PFSK-1 (cell line): Measurements from ENCODE around the gene PRKCG.

Source experiments
- POLR2AphosphoS5 ChIP-seq: IDR thresholded peaks from 2 replicates; pipeline ENCODE4 v1.6.1; 2012; ENCODE audit warnings: low read depth, mild to moderate bottlenecking, control low read depth, low read length, moderate library complexity
- SIN3A ChIP-seq: IDR thresholded peaks from 2 replicates; pipeline ENCODE4 v1.6.1; 2012; ENCODE audit warnings: mild to moderate bottlenecking, low read length, moderate library complexity, borderline replicate concordance; ENCODE audit not compliant: insufficient read depth
- TAF1 ChIP-seq: IDR thresholded peaks from 2 replicates; pipeline ENCODE4 v1.6.1; 2012; ENCODE audit warnings: low read length, control low read depth, borderline replicate concordance; ENCODE audit not compliant: insufficient read depth
- TF ChIP-seq, protein P1 (sequence below), 2 experiments: IDR thresholded peaks; 2 replicates each; pipeline versions ENCODE4 v1.6.1 to v1.8.0; 2011 to 2012; ENCODE audit warnings: low read depth in 2 of 2, low read length in 2 of 2, control low read depth in 1 of 2, inconsistent platforms in 1 of 2, mild to moderate bottlenecking in 1 of 2, moderate library complexity in 1 of 2; ENCODE audit not compliant: insufficient read depth in 1 of 2

DNA sequence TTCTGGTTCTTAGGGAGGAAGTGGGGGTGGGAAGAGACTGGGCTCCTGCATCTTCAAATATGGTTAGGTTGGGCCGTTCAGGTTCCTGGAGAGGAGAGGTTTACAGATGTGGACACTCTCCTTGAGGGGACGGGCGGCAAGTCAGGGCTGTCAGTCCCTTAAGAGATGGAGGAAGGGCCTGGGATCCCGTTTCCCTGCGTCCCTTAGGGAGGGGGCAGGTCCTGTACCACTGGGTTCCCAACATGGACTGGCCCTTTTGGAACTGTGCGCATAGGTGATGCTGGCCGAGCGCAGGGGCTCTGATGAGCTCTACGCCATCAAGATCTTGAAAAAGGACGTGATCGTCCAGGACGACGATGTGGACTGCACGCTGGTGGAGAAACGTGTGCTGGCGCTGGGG, 16.2 kb downstream of the PRKCG start:
- TF ChIP-seq, protein P1, sequence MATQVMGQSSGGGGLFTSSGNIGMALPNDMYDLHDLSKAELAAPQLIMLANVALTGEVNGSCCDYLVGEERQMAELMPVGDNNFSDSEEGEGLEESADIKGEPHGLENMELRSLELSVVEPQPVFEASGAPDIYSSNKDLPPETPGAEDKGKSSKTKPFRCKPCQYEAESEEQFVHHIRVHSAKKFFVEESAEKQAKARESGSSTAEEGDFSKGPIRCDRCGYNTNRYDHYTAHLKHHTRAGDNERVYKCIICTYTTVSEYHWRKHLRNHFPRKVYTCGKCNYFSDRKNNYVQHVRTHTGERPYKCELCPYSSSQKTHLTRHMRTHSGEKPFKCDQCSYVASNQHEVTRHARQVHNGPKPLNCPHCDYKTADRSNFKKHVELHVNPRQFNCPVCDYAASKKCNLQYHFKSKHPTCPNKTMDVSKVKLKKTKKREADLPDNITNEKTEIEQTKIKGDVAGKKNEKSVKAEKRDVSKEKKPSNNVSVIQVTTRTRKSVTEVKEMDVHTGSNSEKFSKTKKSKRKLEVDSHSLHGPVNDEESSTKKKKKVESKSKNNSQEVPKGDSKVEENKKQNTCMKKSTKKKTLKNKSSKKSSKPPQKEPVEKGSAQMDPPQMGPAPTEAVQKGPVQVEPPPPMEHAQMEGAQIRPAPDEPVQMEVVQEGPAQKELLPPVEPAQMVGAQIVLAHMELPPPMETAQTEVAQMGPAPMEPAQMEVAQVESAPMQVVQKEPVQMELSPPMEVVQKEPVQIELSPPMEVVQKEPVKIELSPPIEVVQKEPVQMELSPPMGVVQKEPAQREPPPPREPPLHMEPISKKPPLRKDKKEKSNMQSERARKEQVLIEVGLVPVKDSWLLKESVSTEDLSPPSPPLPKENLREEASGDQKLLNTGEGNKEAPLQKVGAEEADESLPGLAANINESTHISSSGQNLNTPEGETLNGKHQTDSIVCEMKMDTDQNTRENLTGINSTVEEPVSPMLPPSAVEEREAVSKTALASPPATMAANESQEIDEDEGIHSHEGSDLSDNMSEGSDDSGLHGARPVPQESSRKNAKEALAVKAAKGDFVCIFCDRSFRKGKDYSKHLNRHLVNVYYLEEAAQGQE (IDR thresholded peaks at IDR 0.05; ENCODE audit: insufficient read depth in 1 of 2, low read depth in 2 of 2, low read length in 2 of 2) = no peak
- TF ChIP-seq TAF1 = no peak
- TF ChIP-seq POLR2AphosphoS5 = no peak
- TF ChIP-seq SIN3A = no peak
